PC-3 (cell line): ENCODE results near the gene SPESP1.

ENCODE experiments used
- CTCF ChIP-seq: fragments of 300-600 bp; sonication (generic); conservative IDR thresholded peaks from 2 replicates; pipeline ENCODE4 v1.5.1; 2017; ENCODE audit warnings: antibody characterized with exemption, low read depth, mild to moderate bottlenecking, low read length
- EZH2 ChIP-seq: fragments of 300-600 bp; sonication (generic); IDR thresholded peaks from one replicate; pipeline ENCODE4 v1.6.1; 2017; ENCODE audit warnings: antibody characterized with exemption, mild to moderate bottlenecking, low read length; ENCODE audit not compliant: unreplicated experiment
- EZH2phosphoT487 ChIP-seq: fragments of 300-600 bp; sonication (generic); IDR thresholded peaks from 2 replicates; pipeline ENCODE4 v1.6.1; 2018; ENCODE audit warnings: mild to moderate bottlenecking, antibody characterized with exemption, low read length, borderline replicate concordance

DNA sequence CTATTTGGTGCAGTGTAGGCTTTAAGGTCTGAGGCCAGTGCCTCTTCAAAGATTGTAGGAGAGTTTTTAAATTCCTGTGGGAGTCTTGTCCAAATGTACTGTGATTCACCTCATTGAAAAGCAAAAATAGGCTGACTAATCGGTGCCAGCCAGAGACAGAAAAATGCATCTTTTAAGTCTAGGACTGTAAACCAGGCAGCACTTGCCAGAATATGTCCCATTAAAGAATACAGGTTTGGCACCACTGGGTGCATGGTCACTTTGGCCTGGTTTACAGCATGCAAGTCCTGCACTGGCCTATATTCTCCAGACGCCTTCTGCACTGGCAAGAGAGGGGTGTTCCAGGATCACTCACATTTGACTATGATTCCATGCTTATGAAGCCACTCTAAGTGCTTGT is 63.8 kb downstream of the SPESP1 start:
- TF ChIP-seq CTCF (no peak), EZH2 (no peak), EZH2phosphoT487 (no peak)
